GM12892 (cell line): ENCODE measurements around the gene TAC3.

ENCODE experiments used
- POLR2A ChIP-seq: IDR thresholded peaks from 2 replicates; pipeline ENCODE4 v1.6.1; 2011; ENCODE audit warnings: low read depth, low read length, control low read depth
- POLR2AphosphoS5 ChIP-seq: IDR thresholded peaks from 2 replicates; pipeline ENCODE4 v1.6.1; 2011; ENCODE audit warnings: low read depth, low read length, control low read depth
- TAF1 ChIP-seq: IDR thresholded peaks from 2 replicates; pipeline ENCODE4 v1.6.1; 2011; ENCODE audit warnings: low read depth, mild to moderate bottlenecking, control low read depth, low read length, borderline replicate concordance

GRCh38 chr12:57029457-57029856 lies 13.1 kb upstream of the TAC3 start:
- no peak for TF ChIP-seq POLR2A
- TF ChIP-seq POLR2AphosphoS5, result no peak
- TF ChIP-seq TAF1, result no peak
